GM12872 (cell line): ENCODE data around the gene MARVELD1.

Experiments
- TF ChIP-seq, protein P1 (sequence below): IDR thresholded peaks from 3 replicates; pipeline ENCODE4 v1.5.1; 2011; ENCODE audit warnings: low read depth, mild to moderate bottlenecking, low read length, moderate library complexity; ENCODE audit not compliant: insufficient read depth

MARVELD1 gene

DNA sequence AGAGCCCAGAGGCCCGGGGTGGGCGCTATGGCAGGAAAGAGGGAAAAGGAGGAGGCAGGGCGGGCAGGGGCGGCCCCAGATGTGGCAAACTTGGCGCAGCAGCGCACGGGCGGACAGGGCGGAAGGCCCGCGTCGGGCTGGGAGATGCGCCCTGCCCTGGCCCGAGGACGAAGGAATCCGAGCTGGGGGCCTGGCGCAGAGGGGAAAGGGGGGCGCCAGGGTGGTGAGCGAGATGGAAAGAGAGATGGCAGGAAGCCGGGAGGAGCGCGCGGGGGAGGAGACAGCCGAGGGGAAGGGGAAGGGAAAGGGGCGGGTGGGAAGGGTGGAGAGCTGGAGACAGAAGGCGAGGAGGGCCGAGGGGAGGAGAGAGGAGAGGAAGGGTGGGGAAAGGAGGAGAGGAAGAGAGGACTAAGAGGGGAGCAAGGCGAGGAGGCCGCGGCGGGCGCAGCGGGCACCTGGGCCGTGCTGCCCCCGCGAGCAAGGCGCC lies at the start of gene MARVELD1:
Gene MARVELD1, plus strand, starts transcription at position 392 of the 487 bp plus-strand sequence. CDS start 147 bp downstream, outside the sequence.
- TF ChIP-seq, protein P1, sequence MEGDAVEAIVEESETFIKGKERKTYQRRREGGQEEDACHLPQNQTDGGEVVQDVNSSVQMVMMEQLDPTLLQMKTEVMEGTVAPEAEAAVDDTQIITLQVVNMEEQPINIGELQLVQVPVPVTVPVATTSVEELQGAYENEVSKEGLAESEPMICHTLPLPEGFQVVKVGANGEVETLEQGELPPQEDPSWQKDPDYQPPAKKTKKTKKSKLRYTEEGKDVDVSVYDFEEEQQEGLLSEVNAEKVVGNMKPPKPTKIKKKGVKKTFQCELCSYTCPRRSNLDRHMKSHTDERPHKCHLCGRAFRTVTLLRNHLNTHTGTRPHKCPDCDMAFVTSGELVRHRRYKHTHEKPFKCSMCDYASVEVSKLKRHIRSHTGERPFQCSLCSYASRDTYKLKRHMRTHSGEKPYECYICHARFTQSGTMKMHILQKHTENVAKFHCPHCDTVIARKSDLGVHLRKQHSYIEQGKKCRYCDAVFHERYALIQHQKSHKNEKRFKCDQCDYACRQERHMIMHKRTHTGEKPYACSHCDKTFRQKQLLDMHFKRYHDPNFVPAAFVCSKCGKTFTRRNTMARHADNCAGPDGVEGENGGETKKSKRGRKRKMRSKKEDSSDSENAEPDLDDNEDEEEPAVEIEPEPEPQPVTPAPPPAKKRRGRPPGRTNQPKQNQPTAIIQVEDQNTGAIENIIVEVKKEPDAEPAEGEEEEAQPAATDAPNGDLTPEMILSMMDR = no peak

- TF ChIP-seq, protein P1 = no peak
Measured at GRCh38 chr10:97664282-97664850, 49.2 kb upstream of the MARVELD1 start.

GRCh38 chr10:97666992-97667391 lies 46.5 kb upstream of the MARVELD1 start:
- TF ChIP-seq, protein P1 = no peak

DNA sequence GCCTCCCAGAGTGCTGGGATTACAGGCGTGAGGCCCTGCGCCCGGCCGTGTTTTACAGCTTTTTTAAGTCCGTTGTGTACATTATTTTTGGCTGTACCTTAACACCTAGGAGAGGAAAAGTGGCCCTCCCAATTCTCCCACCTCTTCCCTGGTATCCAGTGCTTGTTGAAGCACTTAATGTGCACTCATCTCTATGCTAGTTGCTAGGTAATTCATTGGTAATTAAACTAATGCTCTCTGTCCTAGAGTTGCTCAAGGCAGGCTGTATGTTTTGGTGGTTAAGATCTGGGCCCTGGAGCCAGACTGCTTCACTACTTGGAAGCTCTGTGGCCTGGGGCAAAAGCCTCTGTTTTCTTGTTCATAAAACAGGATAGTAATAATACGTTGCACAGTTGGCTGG lies 46.1 kb upstream of the MARVELD1 start:
- TF ChIP-seq, protein P1 = no peak

DNA sequence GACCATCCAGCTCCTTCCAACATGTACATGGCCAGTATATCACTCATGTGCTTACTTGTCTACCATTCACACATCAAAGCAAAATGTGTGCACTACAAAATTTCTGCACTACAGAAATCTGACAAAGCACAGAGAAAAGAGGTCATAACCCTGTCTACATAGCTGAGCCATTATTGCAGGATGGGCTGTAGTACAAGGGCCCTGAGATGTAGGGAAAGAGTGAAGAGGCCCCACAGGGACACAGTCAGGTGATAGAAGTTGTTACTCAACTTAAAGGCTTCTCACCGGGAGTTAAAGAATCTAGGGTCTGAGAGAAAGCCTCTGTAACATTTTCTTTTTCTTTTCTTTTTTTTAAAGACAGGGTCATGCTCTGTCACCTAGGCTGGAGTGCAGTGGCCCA lies 44.0 kb upstream of the MARVELD1 start:
- TF ChIP-seq, protein P1 = no peak

DNA sequence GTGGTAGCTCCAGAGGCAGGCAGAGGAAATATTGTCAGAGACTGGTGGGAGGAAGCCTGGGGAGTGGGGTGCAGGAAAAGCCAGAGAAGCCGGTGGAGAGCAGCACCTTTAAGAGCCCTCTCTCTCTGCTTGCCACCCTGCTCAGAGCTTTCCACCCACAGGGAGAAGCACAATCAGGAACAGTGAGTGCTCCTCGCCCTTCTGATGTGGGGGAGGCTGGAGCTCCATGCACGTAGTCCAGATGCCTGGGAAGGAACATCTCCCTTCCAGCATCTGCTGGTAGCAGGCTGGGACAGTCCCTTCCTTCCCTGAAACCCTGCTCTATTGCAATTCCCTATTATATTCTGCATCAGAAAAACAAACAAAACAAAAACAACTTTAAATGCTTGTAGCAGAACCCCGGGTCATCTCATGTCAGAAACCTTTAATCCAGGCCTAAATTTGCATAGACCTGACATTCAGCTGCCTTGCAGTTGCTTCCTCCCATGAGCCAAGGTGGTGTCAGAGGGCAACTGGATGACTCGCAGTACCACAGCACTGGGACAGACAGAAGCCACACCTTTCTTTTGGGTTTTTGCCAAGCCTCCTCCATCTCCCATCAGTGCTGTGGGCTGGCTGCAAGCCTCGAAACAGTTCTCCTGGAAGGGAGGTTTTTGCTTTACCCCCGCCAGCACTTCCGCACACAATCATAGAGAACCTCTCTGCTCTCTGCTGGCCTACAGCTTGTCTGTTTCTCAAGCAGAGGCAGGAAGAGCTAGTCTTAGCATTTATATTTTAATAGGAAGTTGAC lies 39.6 kb upstream of the MARVELD1 start:
- TF ChIP-seq, protein P1 = no peak

GRCh38 chr10:97675222-97675621 lies 38.3 kb upstream of the MARVELD1 start:
- TF ChIP-seq, protein P1 = no peak
